Body of pancreas (tissue), 4 donors: Measurements from ENCODE around the gene B3GNT2.

Source experiments
- POLR2A ChIP-seq, 3 donors: fragments of 450-650 bp; IDR thresholded peaks; one replicate each; pipeline ENCODE4 v1.6.1; 2016; ENCODE audit warnings: antibody characterized with exemption in 3 of 3, mild to moderate bottlenecking in 2 of 3
- TF ChIP-seq, protein P1 (sequence below), 7 experiments: fragments of 450-650 bp in 4 of 7; fragments of 200-600 bp in 3 of 7; sonication (generic) in 3 of 7; IDR thresholded peaks; one replicate each; pipeline ENCODE4 v1.5.1; 2016 to 2019; ENCODE audit warnings: antibody characterized with exemption in 7 of 7

DNA sequence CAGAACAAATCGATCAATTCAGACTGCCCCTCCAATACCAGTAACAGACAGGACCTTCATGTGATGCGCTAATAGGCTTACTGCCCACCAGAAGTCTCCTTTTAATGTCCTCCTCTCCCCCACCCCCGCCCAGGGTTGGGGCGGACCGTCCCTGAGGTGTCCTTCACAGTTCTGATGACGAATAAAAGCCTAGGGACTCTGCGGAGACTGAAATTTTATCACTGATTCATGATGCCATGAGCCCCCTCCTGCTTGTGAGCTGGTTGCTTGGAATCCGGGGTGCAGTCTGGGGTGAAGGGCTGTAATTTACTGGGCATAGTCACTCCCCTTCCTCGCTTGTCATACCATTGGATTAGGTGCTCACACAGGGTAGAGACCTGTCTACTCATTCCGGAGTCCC is 42.3 kb downstream of the B3GNT2 start:
- TF ChIP-seq, protein P1, sequence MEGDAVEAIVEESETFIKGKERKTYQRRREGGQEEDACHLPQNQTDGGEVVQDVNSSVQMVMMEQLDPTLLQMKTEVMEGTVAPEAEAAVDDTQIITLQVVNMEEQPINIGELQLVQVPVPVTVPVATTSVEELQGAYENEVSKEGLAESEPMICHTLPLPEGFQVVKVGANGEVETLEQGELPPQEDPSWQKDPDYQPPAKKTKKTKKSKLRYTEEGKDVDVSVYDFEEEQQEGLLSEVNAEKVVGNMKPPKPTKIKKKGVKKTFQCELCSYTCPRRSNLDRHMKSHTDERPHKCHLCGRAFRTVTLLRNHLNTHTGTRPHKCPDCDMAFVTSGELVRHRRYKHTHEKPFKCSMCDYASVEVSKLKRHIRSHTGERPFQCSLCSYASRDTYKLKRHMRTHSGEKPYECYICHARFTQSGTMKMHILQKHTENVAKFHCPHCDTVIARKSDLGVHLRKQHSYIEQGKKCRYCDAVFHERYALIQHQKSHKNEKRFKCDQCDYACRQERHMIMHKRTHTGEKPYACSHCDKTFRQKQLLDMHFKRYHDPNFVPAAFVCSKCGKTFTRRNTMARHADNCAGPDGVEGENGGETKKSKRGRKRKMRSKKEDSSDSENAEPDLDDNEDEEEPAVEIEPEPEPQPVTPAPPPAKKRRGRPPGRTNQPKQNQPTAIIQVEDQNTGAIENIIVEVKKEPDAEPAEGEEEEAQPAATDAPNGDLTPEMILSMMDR (IDR thresholded peaks at IDR 0.05): no peak
- TF ChIP-seq POLR2A (IDR thresholded peaks at IDR 0.05): no peak
